GM12872 (cell line): ENCODE results near the gene CACNA1D.

Source experiments
- TF ChIP-seq, protein P1 (sequence below): IDR thresholded peaks from 3 replicates; pipeline ENCODE4 v1.5.1; 2011; ENCODE audit warnings: low read depth, mild to moderate bottlenecking, low read length, moderate library complexity; ENCODE audit not compliant: insufficient read depth

CACNA1D gene

DNA sequence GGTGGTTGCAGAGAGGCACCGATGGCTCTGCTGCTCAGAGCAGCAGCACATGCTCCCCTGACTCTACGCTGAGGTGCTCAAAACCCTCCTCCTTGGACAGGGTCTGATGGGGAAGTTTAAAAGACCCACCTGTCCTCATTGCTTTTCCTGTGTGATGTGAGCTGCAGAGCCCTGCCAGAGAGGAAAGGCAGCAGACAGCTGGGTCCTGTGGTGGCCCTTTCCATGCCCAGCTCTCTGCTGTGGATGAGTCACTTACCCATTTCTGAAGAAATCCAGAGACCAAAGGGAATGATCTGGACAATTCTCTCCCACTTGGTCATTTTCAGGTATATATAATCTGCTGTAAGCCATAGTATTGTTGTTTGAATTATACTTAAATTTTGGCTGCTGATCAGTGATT is 230.2 kb downstream of the CACNA1D start:
- TF ChIP-seq, protein P1, sequence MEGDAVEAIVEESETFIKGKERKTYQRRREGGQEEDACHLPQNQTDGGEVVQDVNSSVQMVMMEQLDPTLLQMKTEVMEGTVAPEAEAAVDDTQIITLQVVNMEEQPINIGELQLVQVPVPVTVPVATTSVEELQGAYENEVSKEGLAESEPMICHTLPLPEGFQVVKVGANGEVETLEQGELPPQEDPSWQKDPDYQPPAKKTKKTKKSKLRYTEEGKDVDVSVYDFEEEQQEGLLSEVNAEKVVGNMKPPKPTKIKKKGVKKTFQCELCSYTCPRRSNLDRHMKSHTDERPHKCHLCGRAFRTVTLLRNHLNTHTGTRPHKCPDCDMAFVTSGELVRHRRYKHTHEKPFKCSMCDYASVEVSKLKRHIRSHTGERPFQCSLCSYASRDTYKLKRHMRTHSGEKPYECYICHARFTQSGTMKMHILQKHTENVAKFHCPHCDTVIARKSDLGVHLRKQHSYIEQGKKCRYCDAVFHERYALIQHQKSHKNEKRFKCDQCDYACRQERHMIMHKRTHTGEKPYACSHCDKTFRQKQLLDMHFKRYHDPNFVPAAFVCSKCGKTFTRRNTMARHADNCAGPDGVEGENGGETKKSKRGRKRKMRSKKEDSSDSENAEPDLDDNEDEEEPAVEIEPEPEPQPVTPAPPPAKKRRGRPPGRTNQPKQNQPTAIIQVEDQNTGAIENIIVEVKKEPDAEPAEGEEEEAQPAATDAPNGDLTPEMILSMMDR: no peak

DNA sequence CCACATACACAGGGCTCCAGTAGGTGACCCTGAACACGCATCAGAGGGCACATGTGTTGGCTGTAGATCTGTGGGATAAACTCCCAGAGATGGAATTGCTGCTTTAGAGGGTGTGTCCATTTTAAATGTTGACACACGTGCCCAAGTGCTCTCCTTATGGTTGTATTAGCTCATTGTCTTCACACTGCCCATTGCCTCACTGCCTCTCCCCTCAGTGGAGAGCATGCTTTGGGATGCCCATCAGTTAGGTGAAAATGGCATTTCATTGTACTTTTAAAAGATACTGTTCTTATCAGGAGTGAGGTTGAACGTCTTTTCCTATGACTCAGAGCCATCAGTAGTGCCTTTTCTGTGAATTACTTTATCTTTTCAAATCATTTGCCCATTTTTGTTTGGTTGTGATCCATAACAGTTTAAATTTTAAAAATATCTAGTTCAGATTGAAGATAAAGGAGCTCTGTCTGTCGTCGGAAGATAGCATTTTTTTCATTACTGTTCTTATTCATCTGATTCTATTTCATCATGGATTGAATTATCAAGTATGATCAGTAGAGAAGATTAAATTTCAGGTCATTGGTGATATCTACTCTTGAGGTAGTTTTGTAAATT is 231.1 kb downstream of the CACNA1D start:
- TF ChIP-seq, protein P1: no peak

DNA sequence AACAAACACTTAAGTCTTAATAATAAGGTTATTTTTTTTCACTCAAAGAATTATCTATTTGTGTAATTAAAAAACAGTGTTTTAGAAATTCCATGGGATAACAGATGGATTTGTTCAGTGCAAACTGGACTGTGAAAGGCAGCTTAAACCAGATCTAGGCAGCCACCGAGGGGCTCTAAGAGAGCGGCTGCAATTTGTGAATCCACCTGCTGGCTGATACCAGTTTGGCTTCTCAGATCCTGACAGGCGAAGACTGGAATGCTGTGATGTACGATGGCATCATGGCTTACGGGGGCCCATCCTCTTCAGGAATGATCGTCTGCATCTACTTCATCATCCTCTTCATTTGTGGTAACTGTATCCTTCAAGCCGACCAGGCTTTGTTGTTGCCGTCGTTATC is 232.2 kb downstream of the CACNA1D start:
- TF ChIP-seq, protein P1: no peak

DNA sequence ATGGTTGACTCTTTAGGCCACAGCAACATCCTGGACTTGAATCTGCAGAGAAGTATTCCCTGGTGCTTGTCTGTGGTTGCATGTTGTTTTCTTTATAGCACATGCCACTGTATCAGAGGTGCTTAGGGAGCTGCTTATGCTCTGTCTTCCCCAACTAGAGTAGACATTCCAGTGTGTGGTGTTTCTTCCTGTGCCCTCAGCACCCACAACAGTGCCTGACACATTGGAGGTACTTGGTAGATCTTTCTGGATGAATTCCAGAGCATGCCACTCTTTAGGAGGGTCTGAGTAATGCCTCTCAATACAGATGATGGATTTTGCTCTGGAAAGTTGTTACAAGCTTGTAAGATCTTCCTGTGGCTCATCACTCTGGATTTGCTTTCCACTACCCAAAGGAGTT is 234.2 kb downstream of the CACNA1D start:
- TF ChIP-seq, protein P1: no peak

DNA sequence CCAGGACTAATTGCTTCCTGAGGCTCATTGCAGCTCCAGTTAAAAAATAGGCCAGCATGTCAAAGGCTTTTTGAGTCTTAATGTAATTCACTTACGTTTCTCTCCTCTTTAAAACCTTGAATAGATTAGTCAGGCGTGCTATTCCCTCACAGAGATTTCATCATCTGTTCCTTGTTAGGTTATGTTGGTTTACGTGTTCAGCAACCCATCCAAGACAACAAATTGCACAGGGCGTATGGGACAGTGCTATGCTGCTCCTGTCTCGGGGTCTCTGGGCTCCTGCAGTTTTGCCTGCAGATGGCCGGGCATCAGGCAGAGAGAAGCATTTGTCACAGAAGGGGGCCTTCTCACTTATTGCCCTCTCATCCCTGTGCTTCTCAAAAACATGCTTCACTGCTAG is 234.7 kb downstream of the CACNA1D start:
- TF ChIP-seq, protein P1: no peak

DNA sequence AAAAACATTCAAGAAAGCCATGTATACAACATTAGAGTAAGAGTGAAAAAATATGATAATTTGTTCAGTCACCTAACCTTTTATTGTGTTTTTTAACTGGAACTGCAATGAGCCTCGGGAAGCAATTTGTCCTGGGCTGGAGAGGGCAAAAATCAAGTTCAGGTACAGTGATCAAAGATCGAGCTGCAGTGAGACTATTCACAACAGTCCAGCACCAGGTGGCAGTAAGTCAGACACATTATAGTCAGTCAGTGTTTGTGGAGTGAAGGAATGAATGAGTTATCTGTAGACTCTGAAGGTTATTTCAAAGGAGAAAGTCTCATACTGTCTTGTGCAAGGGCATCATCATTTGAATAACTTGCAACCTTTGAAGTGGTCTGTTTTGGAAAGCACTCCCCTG is 235.2 kb downstream of the CACNA1D start:
- TF ChIP-seq, protein P1: peak; percentile 36; the same call in 2 of the 3 replicates

DNA sequence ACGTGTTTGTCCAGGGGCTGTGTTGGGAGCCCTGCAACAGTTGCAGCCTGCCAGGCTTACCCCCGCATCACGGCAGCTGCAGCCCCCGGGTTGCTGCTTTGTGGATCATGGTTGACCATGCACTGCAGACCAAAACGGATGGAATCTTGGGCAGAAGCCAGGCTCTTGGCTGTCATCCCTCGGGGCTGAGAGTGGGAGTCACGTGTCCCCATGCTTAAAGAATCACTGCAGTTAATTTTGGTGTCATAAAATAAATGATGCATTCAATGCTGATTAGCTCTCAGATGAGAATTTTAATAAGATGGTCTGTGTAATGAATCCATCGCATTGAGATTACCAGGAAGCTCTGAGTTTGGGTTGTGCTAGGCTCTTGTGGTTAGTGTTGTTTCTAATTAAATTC is 236.2 kb downstream of the CACNA1D start:
- TF ChIP-seq, protein P1: no peak
